Breast epithelium (tissue), 3 donors: ENCODE measurements around the gene HEATR5A. TPM values are rescaled to one million over a fixed set of nuclear protein-coding genes. Genes with fewer than 3 reads are reported as not detected.

Source experiments
- total RNA-seq, 3 donors: library from RNA; depleted of rRNA; stranded (reverse); fragments of >200 nt; gene quantifications; one replicate each; pipeline ENCODE4 v1.1.0, GENCODE V29; 2016

The HEATR5A gene
- total RNA-seq, 3 donors from 2014 or later = 24.6 to 43.9 (median 34.7) TPM

Other genes with a start within 250 kb of the HEATR5A start
- 100 to 1,000 TPM; 242 to 276 (median 252) TPM for gene HECTD1, start 212.8 kb downstream of the HEATR5A start, total RNA-seq
- gene DTD2, start 37.0 kb upstream of the HEATR5A start, total RNA-seq = 10 to 100 TPM; 31.5 to 40.0 (median 39.4) TPM
- not detected for gene GPR33, start 67.5 kb upstream of the HEATR5A start, total RNA-seq
- gene NUBPL, start 140.9 kb upstream of the HEATR5A start, total RNA-seq = 10 to 100 TPM; 10.9 to 16.2 (median 12.5) TPM